Measurements from ENCODE around the gene RHBDL1. TPM values are rescaled to one million over a fixed set of nuclear protein-coding genes. Genes with fewer than 3 reads are reported as not detected.

Gene RHBDL1
- total RNA-seq, 1 experiment from 2014 or later, result 0.16 TPM

DNA sequence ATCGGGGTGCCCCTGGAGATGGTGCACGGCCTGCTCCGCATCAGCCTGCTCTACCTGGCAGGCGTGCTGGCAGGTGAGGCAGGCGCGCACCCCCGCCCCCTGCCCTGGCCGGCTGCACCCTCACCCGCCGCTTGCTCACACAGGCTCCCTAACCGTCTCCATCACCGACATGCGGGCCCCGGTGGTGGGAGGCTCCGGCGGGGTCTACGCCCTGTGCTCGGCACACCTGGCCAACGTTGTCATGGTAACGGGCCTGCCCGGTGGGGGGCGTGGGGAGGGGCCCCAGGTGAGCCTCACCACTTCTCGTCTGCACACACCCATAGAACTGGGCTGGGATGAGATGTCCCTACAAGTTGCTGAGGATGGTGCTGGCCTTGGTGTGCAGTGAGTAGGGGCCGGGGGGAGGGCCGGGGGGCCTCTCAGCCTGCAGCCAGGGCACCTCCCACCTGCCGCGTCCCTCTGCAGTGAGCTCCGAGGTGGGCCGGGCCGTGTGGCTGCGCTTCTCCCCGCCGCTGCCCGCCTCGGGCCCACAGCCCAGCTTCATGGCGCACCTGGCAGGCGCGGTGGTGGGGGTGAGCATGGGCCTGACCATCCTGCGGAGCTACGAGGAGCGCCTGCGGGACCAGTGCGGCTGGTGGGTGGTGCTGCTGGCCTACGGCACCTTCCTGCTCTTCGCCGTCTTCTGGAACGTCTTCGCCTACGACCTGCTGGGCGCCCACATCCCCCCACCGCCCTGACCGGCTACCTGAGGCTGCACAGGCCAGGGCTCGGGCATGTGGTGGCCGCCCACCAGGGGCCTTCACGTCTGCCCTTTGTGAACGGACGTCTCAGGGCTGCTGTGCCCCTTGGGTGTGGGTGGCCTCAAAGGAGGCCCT lies 2.1 kb downstream of the RHBDL1 start:
- DNase-seq, result no peak
- H3K9me3 ChIP-seq, result no peaks in the 10 kb centered on the region
- peaks cover 36% of the 10 kb centered on the region for H3K36me3 ChIP-seq
- no peaks in the 10 kb centered on the region for H3K27me3 ChIP-seq
- H3K4me3 ChIP-seq, result no peak overlapping the region

DNA sequence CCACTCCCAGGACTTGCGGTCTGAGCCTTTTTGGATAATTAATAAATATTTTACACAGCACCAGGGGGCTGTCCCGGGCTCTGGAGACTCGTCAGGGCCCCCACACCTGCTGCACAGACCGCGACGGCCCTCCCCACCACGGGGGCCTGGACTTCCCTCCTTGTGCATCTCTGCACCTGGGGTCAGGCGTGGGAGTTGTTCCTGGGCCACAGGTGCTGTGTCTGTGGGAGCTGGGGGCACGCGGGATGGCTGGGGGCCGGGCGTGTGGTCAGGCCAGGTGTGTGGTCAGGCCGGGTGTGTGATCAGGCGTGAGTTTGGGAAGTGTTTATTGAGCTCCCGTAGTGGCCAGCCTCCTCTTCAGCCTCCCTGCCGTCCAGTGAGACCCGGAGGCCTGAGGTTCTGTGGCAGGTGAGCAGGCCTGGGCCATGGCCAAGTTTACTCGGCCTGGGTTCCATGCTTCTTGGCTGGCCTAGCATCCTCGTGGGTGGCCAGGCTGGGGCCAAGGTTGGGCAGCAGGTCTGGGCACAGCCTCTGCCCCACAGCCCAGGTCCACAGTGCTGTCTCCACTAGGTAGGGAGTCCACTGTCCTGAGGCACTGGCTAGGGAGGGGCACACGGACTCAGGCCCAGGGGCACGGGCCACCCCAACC lies 2.9 kb downstream of the RHBDL1 start:
- Histone ChIP-seq H3K36me3 (peaks cover 38% of the 10 kb centered on the region), H3K4me3 (no peak overlapping the region)
- no peak for DNase-seq

DNA sequence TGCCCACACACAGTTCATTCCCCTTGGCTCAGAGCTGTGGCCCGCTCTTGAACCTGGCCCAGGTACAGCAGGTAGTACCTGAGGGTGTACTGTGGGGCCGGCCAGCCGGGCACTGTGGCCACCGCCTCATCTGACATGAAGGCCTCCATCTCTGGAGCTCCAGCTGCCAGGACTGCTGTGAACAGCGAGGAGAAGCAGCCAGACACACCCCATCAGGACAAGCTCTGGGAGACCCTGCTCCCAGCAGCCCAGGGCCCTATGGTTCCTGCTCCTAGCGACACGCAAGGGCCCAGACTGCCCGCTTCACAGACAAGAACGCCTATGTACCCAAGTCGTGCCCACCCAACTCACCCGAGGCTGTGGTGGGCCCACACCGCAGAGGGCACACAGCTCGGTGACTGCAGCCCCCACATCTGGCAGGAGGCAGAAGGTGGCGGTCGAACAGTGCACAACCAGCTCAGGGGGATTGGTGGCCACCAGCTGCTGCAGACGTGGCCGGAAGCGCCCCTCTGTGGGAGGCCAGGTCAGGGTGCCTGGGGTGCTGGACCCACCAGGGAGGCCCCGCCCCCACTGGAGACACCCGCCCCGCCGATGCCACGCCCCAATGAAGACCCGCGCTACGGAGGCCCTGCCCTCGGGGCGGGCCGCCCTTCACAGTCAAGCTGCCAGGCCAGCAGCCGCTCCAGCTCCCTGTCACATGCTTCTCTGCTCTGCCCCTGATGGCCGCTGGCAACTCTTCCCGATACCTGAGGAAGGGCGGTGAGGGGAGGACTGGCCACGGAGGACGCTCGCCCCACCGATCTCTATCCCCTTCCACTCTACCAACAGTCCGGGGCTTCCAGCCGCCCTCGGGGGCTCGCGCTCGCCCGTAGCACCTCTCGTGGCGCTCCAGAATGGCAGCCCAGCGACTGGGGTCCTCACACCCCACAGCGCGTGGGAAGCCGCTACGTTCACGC lies 3.7 kb downstream of the RHBDL1 start:
- H3K27me3 ChIP-seq, result no peaks in the 10 kb centered on the region
- peak overlapping the region; percentile 40 for H3K4me3 ChIP-seq
- peak; percentile 50 for DNase-seq
- H3K36me3 ChIP-seq, result peaks cover 37% of the 10 kb centered on the region
- no peaks in the 10 kb centered on the region for H3K9me3 ChIP-seq

More for the DNA sequence above, 2.9 kb downstream of the RHBDL1 start:
- Histone ChIP-seq H3K27me3 (no peaks in the 10 kb centered on the region), H3K9me3 (no peaks in the 10 kb centered on the region)

DNA sequence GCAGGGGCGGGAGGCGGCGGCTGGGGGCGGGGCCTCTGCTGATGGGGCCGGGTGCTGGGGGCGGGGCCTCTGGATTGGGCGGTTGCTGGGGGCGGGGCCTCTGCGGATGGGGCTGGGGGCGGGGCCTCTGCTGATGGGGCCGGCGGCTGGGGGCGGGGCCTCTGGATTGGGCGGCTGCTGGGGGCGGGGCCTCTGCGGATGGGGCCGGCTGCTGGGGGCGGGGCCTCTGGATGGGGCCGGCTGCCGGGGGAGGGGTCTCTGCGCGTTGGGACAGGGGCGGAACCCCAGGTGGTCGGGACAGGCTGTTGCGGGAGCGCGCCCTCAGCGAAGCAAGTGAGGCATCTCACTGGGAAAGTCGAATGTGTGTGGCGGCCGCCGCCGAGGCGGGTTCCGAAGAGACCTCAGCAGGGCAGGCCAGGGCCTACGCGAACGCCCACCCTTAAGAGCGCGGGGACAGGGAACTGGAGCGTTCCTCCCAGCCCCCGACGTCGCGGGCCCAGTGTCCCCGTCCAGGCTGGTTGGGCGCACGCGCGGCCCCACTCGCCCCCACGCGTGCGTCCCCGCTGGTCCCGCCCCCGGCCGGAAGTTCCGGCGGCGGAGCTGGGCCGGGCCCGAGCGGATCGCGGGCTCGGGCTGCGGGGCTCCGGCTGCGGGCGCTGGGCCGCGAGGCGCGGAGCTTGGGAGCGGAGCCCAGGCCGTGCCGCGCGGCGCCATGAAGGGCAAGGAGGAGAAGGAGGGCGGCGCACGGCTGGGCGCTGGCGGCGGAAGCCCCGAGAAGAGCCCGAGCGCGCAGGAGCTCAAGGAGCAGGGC lies 4.5 kb downstream of the RHBDL1 start, which contains the start of gene STUB1:
STUB1 (plus strand) TSS at position 597 of the 811 bp plus-strand sequence; CDS start at position 713, 116 bp downstream.
- H3K4me3 ChIP-seq, result peak within 1 kb of the TSS; percentile 71
- peak; percentile 92 for DNase-seq
- H3K36me3 ChIP-seq, result peaks cover 36% of the 10 kb centered on the region
- no peaks in the 10 kb centered on the region for H3K27me3 ChIP-seq
- no peaks in the 10 kb centered on the region for H3K9me3 ChIP-seq

DNA sequence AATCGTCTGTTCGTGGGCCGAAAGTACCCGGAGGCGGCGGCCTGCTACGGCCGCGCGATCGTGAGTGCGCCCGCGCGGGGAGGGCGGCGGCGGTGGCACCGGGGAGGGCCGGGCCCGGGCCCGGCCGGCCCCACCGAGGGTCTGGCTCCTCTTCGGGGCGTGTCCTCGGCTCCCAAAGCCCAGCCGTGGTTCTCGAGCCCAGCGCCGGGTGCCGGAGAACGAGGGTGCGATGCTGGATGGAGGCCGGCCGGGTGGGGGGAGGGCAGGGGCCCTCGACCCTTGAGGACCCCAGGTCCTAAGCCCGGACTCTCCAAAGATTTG lies 5.1 kb downstream of the RHBDL1 start:
- Histone ChIP-seq H3K9me3 (no peaks in the 10 kb centered on the region), H3K4me3 (peak overlapping the region; percentile 71), H3K36me3 (peaks cover 40% of the 10 kb centered on the region), H3K27me3 (no peaks in the 10 kb centered on the region)
- no peak for DNase-seq

DNA sequence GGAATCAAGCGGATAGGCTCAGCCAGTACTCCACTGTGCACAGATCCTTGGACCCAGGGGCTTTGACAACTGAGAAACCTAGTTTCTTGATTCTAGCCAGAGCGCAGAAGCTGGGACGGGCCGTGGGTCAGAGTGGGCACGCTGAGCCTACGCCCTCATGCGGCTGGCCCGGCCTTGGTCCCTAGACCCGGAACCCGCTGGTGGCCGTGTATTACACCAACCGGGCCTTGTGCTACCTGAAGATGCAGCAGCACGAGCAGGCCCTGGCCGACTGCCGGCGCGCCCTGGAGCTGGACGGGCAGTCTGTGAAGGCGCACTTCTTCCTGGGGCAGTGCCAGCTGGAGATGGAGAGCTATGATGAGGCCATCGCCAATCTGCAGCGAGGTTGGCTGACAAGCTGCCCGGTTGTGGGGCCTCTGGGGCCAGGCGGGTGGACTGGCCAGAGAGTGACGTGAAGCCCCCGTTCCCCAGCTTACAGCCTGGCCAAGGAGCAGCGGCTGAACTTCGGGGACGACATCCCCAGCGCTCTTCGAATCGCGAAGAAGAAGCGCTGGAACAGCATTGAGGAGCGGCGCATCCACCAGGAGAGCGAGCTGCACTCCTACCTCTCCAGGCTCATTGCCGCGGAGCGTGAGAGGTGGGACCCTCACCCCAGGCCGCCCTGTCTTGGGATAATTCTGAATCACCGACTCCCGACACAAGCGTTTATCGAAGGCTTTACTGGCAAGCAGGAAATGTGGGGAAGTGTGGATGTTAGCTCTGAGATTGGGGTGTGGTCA lies 5.7 kb downstream of the RHBDL1 start:
- Histone ChIP-seq H3K4me3 (peak overlapping the region; percentile 71), H3K9me3 (no peaks in the 10 kb centered on the region), H3K36me3 (peaks cover 46% of the 10 kb centered on the region), H3K27me3 (no peaks in the 10 kb centered on the region)
- peak; percentile 84 for DNase-seq

DNA sequence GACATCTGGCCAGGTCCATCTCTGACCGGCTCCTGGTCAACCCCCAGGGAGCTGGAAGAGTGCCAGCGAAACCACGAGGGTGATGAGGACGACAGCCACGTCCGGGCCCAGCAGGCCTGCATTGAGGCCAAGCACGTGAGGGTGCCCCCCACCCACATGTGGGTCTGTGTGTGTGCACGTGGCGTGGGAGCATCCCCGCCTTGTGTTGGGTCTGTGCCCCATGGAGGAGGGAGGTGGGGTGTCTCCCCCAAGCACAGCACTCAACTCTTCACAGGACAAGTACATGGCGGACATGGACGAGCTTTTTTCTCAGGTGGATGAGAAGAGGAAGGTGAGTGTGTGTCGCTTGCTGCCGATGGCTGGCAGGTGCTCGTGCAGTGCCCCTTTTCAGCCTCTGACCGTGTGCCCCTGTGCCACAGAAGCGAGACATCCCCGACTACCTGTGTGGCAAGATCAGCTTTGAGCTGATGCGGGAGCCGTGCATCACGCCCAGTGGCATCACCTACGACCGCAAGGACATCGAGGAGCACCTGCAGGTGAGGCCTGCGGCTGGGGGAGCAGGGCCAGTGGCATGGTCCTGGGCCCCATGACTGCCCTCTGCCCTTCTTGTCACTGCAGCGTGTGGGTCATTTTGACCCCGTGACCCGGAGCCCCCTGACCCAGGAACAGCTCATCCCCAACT lies 6.4 kb downstream of the RHBDL1 start:
- DNase-seq, result peak; percentile 56
- H3K27me3 ChIP-seq, result no peaks in the 10 kb centered on the region
- peaks cover 52% of the 10 kb centered on the region for H3K36me3 ChIP-seq
- H3K4me3 ChIP-seq, result peak overlapping the region; percentile 71
- no peaks in the 10 kb centered on the region for H3K9me3 ChIP-seq

DNA sequence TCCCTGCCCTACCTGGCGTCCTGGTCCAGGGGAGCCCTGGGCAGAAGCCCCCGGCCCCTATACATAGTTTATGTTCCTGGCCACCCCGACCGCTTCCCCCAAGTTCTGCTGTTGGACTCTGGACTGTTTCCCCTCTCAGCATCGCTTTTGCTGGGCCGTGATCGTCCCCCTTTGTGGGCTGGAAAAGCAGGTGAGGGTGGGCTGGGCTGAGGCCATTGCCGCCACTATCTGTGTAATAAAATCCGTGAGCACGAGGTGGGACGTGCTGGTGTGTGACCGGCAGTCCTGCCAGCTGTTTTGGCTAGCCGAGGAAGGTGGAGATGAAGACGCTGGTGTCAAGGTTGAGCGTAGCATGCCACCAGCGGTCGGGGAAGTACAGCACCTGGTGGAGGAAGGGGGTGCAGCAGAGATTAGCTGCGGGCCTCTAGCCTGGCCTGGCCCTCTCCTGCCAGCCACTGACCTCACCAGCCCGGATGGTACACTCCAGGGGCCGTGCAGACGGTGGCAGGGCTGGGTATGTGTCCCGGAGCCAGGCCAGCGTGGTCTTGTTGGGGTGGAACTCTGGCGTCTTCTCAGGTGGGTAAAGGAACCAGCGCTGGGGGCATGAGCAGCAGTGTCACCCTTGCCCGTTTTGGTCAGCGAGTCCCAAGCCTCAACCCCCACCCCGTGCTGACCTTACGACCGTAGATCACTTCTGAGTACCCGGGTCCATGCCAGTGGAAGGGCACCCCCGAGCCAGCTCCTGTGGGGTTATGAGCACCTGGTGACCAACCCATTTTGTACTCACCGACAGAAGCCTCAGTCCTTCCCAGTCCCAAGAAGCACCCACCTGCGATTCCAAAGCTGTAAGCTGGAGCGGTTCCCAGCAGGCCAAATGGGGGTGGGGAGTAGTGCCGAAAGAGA lies 7.3 kb downstream of the RHBDL1 start:
- no peak for DNase-seq
- Histone ChIP-seq H3K9me3 (no peaks in the 10 kb centered on the region), H3K27me3 (no peaks in the 10 kb centered on the region), H3K36me3 (peaks cover 57% of the 10 kb centered on the region), H3K4me3 (peak overlapping the region; percentile 51)

DNA sequence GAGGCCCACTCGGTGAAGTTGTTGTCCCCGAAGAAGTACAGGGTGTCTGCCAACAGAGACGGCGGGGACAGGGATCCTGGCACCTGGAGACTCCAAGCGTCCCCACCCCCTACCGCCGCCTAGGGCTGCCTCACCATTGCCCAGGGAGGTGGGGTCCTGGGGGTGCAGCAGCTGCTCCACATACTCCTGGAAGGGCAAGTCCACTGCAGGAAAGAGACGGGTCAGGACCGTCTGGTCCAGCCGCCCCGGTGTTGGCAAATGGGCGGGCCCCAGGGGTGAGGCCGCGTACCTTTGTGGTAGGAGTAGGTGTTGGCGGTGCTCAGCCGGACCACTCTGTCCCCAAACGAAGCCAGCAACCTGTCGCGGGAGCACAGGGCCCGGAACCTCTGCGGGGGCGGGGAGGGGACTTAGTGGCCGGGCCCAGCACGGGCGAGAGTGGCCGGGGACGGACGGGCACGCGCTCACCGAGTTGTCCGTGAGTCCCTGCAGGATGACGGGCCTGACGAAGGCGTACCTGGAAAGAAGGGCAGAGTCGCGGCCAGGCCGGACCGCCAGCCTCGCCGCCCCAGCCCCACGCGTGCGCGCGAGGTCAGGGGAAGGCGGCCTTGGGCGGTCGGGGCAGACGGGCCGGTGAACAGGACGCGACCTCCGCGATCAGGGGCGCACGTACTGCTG lies 8.1 kb downstream of the RHBDL1 start:
- Histone ChIP-seq H3K9me3 (no peaks in the 10 kb centered on the region), H3K4me3 (peak overlapping the region; percentile 51), H3K36me3 (peaks cover 62% of the 10 kb centered on the region), H3K27me3 (no peaks in the 10 kb centered on the region)
- DNase-seq, result no peak

DNA sequence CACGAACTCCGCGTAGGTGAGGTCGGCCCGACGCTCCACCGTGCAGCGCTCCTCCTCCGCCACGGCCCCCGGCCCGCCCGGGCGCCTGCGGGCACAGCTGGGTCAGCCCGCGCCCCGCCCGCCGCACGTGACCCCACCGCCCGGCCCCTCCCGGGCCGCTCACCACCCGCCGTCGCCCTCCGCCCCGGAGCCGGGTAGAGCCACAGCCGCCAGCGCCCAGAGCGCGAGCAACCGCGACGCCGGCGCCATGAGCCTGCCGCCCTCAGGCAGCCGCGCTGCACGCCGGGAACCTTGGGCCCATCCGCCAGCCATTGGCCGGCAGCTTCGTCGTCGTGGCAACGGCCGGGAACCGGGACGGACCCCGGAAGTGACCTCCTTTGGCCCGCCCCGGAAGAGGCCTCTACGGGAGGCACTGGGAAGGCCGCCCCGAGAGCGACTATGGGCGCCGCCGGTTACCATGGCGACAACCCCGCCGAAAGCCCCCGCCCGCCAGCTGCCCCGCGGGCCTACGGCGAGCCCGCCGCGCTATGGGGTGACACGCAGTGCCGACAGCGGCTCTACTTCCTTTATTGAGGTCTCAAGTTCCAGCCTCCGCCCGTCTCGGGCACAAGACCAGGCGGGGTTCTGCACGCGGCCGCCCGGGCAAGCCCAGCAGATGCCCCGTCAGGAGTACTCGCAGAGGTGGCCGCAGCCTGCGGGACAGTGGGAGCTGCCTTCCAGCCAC lies 8.8 kb downstream of the RHBDL1 start, which contains the start of gene JMJD8:
JMJD8 (minus strand) TSS at position 264 of the 724 bp plus-strand sequence; CDS start at position 249, 15 bp downstream.
- H3K27me3 ChIP-seq, result no peaks in the 10 kb centered on the region
- DNase-seq, result peak; percentile 94
- H3K36me3 ChIP-seq, result peaks cover 62% of the 10 kb centered on the region
- H3K4me3 ChIP-seq, result peak within 1 kb of the TSS; percentile 51
- no peaks in the 10 kb centered on the region for H3K9me3 ChIP-seq

DNA sequence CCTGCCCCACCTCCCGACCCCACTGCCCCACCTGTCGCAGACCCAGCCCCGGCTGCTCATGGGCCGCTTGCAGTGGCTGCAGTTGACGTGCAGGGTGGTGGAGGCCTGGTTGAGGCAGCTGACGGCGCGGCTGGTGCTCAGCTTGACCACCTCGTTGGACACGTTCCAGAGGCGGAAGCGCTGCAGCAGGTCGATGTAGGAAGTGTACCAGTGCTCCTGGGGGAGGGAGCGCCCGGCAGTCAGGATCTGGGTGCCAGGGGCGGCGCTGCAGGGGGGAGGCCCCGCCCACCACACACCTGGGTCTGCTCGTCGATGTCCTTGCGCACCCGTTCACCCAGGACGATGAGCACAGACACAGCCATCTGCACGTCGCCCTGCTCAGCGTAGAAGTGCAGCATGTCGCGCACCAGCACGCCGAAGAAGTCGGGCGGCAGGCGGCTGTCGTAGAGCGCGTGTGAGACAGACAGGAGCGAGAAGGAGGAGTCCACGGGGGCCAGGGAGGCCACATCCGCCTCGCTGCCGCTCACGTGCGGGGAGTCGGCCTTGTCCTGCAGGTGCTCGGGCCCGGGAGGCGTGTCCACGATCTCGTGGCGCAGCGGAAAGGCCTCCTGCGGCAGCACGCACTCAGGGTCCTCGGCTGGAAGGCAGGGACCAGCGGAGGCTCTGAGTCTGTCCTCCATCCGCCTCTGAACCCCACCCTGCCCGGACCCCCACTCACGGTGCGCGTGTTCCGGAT lies 9.7 kb downstream of the RHBDL1 start:
- H3K4me3 ChIP-seq, result no peak overlapping the region
- no peak for DNase-seq
- no peaks in the 10 kb centered on the region for H3K27me3 ChIP-seq
- no peaks in the 10 kb centered on the region for H3K9me3 ChIP-seq
- H3K36me3 ChIP-seq, result peaks cover 62% of the 10 kb centered on the region

DNA sequence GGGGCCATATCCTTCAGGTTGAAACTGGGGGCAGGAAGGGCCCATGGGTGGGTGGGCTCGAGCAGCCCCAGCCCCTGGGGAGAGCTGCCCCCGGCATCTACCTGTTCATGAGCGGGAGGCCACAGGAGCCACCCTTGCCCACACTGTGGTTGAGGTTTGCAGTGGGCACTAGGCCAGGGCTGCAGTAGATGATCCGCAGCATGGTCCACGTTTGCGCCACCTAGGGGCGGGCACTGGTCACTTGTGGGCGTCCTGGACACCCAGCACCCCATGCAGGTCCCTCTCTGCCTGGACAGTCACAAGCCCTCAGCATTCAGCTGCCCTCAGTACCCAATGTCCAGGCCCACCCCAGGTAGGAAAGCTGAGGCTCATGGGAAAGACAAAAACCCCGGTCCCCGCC lies 10.5 kb downstream of the RHBDL1 start:
- no peaks in the 10 kb centered on the region for H3K27me3 ChIP-seq
- H3K36me3 ChIP-seq, result peaks cover 61% of the 10 kb centered on the region
- DNase-seq, result peak; percentile 75
- H3K4me3 ChIP-seq, result no peak overlapping the region
- H3K9me3 ChIP-seq, result no peaks in the 10 kb centered on the region
